ENCODE data around the gene ERCC4. TPM values are rescaled to one million over a fixed set of nuclear protein-coding genes. Genes with fewer than 3 reads are reported as not detected.
A peak's percentile ranks its signal among the peaks of the same experiment; 100 is the strongest.

Gene ERCC4
- total RNA-seq, 1 donor from 2014 or later = 6.2 TPM

- Histone ChIP-seq H3K36me3 (peaks cover 0 to 18% of the 10 kb centered on the region in 2 donors), H3K27ac (no peak overlapping the region), H3K27me3 (no peaks in the 10 kb centered on the region), H3K4me1 (peaks cover 0 to 4% of the 10 kb centered on the region in 2 donors), H3K4me3 (no peak overlapping the region), H3K9me3 (no peaks in the 10 kb centered on the region)
- no peak for DNase-seq (ENCODE audit: low spot score in 2 of 2)
- intact Hi-C loops (cut with DNase I) = no loop called here
- TF ChIP-seq, protein P1, sequence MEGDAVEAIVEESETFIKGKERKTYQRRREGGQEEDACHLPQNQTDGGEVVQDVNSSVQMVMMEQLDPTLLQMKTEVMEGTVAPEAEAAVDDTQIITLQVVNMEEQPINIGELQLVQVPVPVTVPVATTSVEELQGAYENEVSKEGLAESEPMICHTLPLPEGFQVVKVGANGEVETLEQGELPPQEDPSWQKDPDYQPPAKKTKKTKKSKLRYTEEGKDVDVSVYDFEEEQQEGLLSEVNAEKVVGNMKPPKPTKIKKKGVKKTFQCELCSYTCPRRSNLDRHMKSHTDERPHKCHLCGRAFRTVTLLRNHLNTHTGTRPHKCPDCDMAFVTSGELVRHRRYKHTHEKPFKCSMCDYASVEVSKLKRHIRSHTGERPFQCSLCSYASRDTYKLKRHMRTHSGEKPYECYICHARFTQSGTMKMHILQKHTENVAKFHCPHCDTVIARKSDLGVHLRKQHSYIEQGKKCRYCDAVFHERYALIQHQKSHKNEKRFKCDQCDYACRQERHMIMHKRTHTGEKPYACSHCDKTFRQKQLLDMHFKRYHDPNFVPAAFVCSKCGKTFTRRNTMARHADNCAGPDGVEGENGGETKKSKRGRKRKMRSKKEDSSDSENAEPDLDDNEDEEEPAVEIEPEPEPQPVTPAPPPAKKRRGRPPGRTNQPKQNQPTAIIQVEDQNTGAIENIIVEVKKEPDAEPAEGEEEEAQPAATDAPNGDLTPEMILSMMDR (IDR thresholded peaks at IDR 0.05) = no peak
These were observed 17.5 kb downstream of the ERCC4 start for GRCh38 chr16:13937411-13937810.

GRCh38 chr16:13938480-13938879 lies 18.5 kb downstream of the ERCC4 start:
- intact Hi-C loops (cut with DNase I) = no loop called here
- H3K4me3 ChIP-seq = no peak overlapping the region
- TF ChIP-seq, protein P1 (IDR thresholded peaks at IDR 0.05) = no peak
- H3K27ac ChIP-seq = peak overlapping the region in 1 of 2 donors; percentile 20
- H3K36me3 ChIP-seq = peaks cover 0 to 18% of the 10 kb centered on the region in 2 donors
- H3K27me3 ChIP-seq = no peaks in the 10 kb centered on the region
- no peaks in the 10 kb centered on the region for H3K9me3 ChIP-seq
- H3K4me1 ChIP-seq = peaks cover 0 to 4% of the 10 kb centered on the region in 2 donors
- DNase-seq (ENCODE audit: low spot score in 2 of 2) = no peak

DNA sequence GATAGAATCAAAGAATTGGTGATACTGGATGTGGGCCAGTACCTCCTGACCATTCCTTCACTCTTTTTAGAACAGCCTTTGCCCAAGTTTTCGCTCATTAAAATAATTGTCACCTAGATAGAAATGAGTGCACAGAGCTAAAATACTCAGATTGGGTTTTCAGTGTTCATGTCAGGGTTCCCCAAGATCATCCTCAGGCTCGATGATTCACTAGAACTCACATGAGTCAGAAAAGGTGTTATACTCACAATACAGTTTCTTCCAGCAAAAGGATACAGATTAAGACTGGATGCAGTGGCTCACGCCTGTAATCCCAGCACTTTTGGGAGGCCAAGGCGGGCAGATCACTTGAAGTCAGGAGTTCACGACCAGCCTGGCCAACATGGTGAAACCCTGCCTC lies 19.9 kb downstream of the ERCC4 start:
- no peak overlapping the region for H3K27ac ChIP-seq
- no peaks in the 10 kb centered on the region for H3K27me3 ChIP-seq
- peaks cover 0 to 4% of the 10 kb centered on the region in 2 donors for H3K4me1 ChIP-seq
- intact Hi-C loops (cut with DNase I) = loop anchor here (5.0 kb wide), 1 partner anchor 147 kb away; no protein-coding TSS in a partner anchor
- no peaks in the 10 kb centered on the region for H3K9me3 ChIP-seq
- peaks cover 3 to 20% of the 10 kb centered on the region in 2 donors for H3K36me3 ChIP-seq
- DNase-seq (ENCODE audit: low spot score in 2 of 2) = no peak
- no peak overlapping the region for H3K4me3 ChIP-seq
- TF ChIP-seq, protein P1 (IDR thresholded peaks at IDR 0.05) = no peak

DNA sequence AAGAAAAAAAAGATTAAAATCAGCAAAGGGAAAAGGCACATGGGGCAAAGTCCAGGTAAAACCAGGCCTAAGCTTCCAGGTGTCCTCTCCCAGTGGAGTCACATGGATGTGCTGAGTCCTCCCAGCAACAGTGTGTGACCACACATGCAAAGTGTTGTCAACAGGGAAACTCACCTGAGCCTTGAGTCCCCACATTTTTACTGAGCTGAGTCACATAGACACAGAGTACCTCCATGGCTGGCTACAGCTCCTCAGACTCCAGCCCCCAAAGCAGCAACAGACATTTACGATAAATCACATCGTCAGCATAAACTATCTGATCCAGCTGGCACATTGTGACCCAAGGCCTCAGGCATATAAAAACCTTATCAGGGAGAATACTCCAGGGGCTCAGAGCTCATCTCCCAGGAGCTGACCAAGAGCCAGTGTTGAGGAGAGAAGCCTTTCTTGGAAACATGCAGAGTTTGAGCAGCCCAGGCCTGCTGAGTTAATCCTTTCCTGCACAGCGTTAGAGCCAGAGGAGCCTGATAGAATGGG lies 20.5 kb downstream of the ERCC4 start:
- H3K27ac ChIP-seq = no peak overlapping the region
- no peak for DNase-seq (ENCODE audit: low spot score in 2 of 2)
- H3K4me3 ChIP-seq = no peak overlapping the region
- peaks cover 0 to 4% of the 10 kb centered on the region in 2 donors for H3K4me1 ChIP-seq
- no peaks in the 10 kb centered on the region for H3K27me3 ChIP-seq
- TF ChIP-seq, protein P1 (IDR thresholded peaks at IDR 0.05) = no peak
- intact Hi-C loops (cut with DNase I) = loop anchor here (5.0 kb wide), 1 partner anchor 147 kb away; no protein-coding TSS in a partner anchor
- no peaks in the 10 kb centered on the region for H3K9me3 ChIP-seq
- H3K36me3 ChIP-seq = peaks cover 10 to 20% of the 10 kb centered on the region in 2 donors

DNA sequence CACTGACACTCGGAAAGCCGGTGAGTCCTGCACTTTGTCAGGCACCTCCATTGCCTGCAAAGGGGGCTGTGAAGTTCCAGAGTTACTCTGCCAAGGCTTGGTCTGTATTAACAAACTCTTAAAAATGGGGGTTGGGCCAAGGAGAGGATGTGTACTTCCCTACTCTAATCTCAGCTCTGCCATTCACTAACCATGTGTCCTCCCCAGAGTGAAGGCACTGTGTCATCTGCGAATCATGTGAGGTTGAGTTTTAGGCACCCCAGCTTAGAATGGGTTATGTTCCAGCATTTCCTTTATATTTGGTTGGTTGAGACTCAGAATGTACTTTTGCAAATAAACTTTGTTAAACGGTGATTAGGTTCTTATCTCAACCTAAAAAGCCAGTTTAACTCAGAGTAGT lies 24.9 kb downstream of the ERCC4 start:
- intact Hi-C loops (cut with DNase I) = loop anchor here (5.0 kb wide), 1 partner anchor 142 kb away; no protein-coding TSS in a partner anchor
- peaks cover 35 to 40% of the 10 kb centered on the region in 2 donors for H3K36me3 ChIP-seq

More for the DNA sequence above, 24.9 kb downstream of the ERCC4 start:
- TF ChIP-seq, protein P1 (IDR thresholded peaks at IDR 0.05) = no peak
- H3K4me1 ChIP-seq = no peaks in the 10 kb centered on the region
- no peak overlapping the region for H3K27ac ChIP-seq
- H3K27me3 ChIP-seq = no peaks in the 10 kb centered on the region
- no peak overlapping the region for H3K4me3 ChIP-seq
- DNase-seq (ENCODE audit: low spot score in 2 of 2) = no peak
- no peaks in the 10 kb centered on the region for H3K9me3 ChIP-seq
